Lung (tissue), 12 donors: ENCODE results near the gene CARMIL1. TPM values are rescaled to one million over a fixed set of nuclear protein-coding genes. Genes with fewer than 3 reads are reported as not detected.

ENCODE experiments used
- ATAC-seq: fragments of 200-7000 bp; cut with Tn5 transposase; one replicate; pipeline ENCODE4 v1.9.1; 2020; ENCODE audit warnings: moderate number of reproducible peaks; ENCODE audit not compliant: insufficient read depth, low FRiP score
- DNase-seq, 3 donors: peaks; one replicate each; pipeline ENCODE4 v3.0.0-alpha.2; 2013 to 2017
- H3K27ac ChIP-seq, 2 donors: one replicate each; pipeline ENCODE4 v1.5.1; 2013; ENCODE audit warnings: mild to moderate bottlenecking in 2 of 2, moderate library complexity in 2 of 2, control low read depth in 1 of 2, inconsistent platforms in 1 of 2, low read depth in 1 of 2, low read length in 1 of 2
- H3K27me3 ChIP-seq, 3 donors: one replicate each; pipeline ENCODE4 v1.5.1; 2013; ENCODE audit warnings: low read length in 2 of 3; ENCODE audit not compliant: control insufficient read depth in 3 of 3, insufficient read depth in 3 of 3
- H3K36me3 ChIP-seq, 4 donors: one replicate each; pipeline ENCODE4 v1.5.1; 2013; ENCODE audit warnings: low read length in 4 of 4, mild to moderate bottlenecking in 1 of 4, moderate library complexity in 1 of 4; ENCODE audit not compliant: control insufficient read depth in 4 of 4, insufficient read depth in 4 of 4
- H3K4me1 ChIP-seq, 5 donors: one replicate each; pipeline ENCODE4 v1.5.1; 2013; ENCODE audit warnings: low read length in 5 of 5, mild to moderate bottlenecking in 2 of 5, moderate library complexity in 1 of 5; ENCODE audit not compliant: control insufficient read depth in 5 of 5, insufficient read depth in 5 of 5
- H3K4me3 ChIP-seq: one replicate; pipeline ENCODE4 v1.5.1; 2013; ENCODE audit warnings: mild to moderate bottlenecking, control low read depth, moderate library complexity
- H3K9ac ChIP-seq, 2 donors: one replicate each; pipeline ENCODE4 v1.5.1; 2013; ENCODE audit warnings: low read length in 2 of 2, control low read depth in 1 of 2; ENCODE audit not compliant: insufficient read depth in 1 of 2
- H3K9me3 ChIP-seq, 4 donors: one replicate each; pipeline ENCODE4 v1.5.1; 2013; ENCODE audit warnings: low read length in 3 of 4, mild to moderate bottlenecking in 1 of 4, moderate library complexity in 1 of 4; ENCODE audit not compliant: control insufficient read depth in 4 of 4, insufficient read depth in 3 of 4
- WGBS, 2 donors: extraction: QIAGEN DNeasy Blood & Tissue Kit; methylation state at CpG; one replicate each; pipeline ENCODE4 v1.1.7; 2013; 5-methylcytosine and 5-hydroxymethylcytosine counted together
- polyA plus RNA-seq, 2 donors: library from polyadenylated mRNA; stranded (reverse); fragments of 200-250 nt; gene quantifications; one replicate each; pipeline ENCODE4 v1.2.1, GENCODE V29; 2013
- total RNA-seq, 2 donors: library from RNA; depleted of rRNA in 1 of 2; stranded (reverse); fragments of >200 nt in 1 of 2; gene quantifications; one replicate each; pipeline ENCODE4 v1.2.1, GENCODE V29; 2014 to 2021
- TF ChIP-seq, protein P1 (sequence below): IDR thresholded peaks from 2 replicates; pipeline ENCODE4 v1.5.1; 2012; ENCODE audit warnings: mild to moderate bottlenecking; ENCODE audit errors: control extremely low read depth, extremely low read depth
- donor health status: control.
- donor health status: control.
- donor health status: Bipolar disorder and iron deficiency.
- donor health status: healthy.
- donor health status: DM: yes; HTN: yes; CAD: no.

CARMIL1 gene
- total and polyA plus RNA-seq, 4 donors, result 8.0 to 38.3 (median 34.9) TPM

DNA sequence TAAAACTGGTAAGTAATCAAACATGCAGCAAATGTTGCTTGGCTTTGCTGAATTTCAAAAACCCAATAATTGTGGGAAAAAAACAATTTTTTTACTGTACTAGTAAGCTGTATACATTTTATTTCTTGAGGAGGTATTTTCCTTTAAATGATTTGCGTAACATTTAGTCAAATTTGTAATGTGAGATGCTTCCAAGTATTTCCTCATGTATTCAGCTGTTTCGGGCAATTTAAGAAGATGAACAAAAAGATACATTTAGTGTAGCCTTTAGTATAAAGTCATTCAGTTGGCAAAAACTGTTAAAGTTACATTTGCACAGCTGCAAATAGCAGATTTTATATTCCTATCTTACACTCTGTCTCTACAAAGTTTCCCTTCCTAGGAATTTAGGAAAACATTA is 186.8 kb downstream of the CARMIL1 start:
- Histone ChIP-seq H3K27me3 (no peaks in the 10 kb centered on the region), H3K4me1 (peaks cover 0 to 35% (median 0%) of the 10 kb centered on the region in 5 donors), H3K9ac (peak overlapping the region in 1 of 2 donors; percentile 54), H3K36me3 (no peaks in the 10 kb centered on the region), H3K4me3 (no peak overlapping the region), H3K9me3 (no peaks in the 10 kb centered on the region), H3K27ac (no peak overlapping the region)
- peak in 2 of 3 donors; percentile 78 to 87 for DNase-seq
- ATAC-seq, result no peak
- TF ChIP-seq, protein P1, sequence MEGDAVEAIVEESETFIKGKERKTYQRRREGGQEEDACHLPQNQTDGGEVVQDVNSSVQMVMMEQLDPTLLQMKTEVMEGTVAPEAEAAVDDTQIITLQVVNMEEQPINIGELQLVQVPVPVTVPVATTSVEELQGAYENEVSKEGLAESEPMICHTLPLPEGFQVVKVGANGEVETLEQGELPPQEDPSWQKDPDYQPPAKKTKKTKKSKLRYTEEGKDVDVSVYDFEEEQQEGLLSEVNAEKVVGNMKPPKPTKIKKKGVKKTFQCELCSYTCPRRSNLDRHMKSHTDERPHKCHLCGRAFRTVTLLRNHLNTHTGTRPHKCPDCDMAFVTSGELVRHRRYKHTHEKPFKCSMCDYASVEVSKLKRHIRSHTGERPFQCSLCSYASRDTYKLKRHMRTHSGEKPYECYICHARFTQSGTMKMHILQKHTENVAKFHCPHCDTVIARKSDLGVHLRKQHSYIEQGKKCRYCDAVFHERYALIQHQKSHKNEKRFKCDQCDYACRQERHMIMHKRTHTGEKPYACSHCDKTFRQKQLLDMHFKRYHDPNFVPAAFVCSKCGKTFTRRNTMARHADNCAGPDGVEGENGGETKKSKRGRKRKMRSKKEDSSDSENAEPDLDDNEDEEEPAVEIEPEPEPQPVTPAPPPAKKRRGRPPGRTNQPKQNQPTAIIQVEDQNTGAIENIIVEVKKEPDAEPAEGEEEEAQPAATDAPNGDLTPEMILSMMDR, result no peak
- WGBS, 2 donors, result 70 to 89% methylated on average over 2 of the region's 2 CpGs

GRCh38 chr6:25468881-25469280 is 189.7 kb downstream of the CARMIL1 start:
- Histone ChIP-seq H3K9me3 (no peaks in the 10 kb centered on the region), H3K36me3 (peaks cover 0 to 3% (median under 1%) of the 10 kb centered on the region in 4 donors), H3K27me3 (no peaks in the 10 kb centered on the region), H3K27ac (no peak overlapping the region), H3K4me3 (no peak overlapping the region), H3K9ac (no peak overlapping the region), H3K4me1 (peaks cover 0 to 51% (median 0%) of the 10 kb centered on the region in 5 donors)
- TF ChIP-seq, protein P1, result no peak
- 87 to 91% methylated on average over 2 of the region's 2 CpGs for whole genome bisulfite sequencing, 2 donors
- no peak for DNase-seq
- no peak for ATAC-seq

GRCh38 chr6:25469797-25470388 is 190.7 kb downstream of the CARMIL1 start:
- peaks cover 0 to 3% (median under 1%) of the 10 kb centered on the region in 4 donors for H3K36me3 ChIP-seq
- H3K4me1 ChIP-seq, result peaks cover 0 to 42% (median 0%) of the 10 kb centered on the region in 5 donors
- no peak overlapping the region for H3K27ac ChIP-seq
- ATAC-seq, result no peak
- H3K4me3 ChIP-seq, result no peak overlapping the region
- no peaks in the 10 kb centered on the region for H3K27me3 ChIP-seq
- no peak overlapping the region for H3K9ac ChIP-seq
- no peak for DNase-seq
- TF ChIP-seq, protein P1, result no peak
- no peaks in the 10 kb centered on the region for H3K9me3 ChIP-seq

DNA sequence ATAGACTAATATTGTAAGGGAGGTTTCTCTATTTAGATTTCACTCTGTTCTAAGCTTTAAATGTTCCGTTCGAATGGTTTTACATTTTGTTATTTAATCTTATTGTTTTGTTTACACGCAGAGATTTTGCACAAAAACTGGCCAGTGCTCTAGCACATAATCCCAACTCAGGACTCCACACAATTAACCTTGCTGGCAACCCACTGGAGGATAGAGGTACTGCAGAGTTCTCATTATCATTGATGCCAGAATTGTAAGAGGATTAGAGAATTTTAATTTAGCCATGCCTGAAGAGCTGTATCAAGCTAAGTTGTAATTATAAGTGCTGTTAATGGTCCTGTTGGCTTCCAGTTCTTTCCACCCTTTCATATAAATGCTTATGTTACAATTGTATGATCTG is 193.1 kb downstream of the CARMIL1 start:
- no peak overlapping the region for H3K27ac ChIP-seq
- DNase-seq (peak in 2 of 3 donors; percentile 53 to 71), ATAC-seq (no peak)
- 90 to 98% methylated on average over 3 of the region's 3 CpGs for WGBS, 2 donors
- TF ChIP-seq, protein P1, result no peak
- no peaks in the 10 kb centered on the region for H3K27me3 ChIP-seq
- no peaks in the 10 kb centered on the region for H3K9me3 ChIP-seq
- H3K36me3 ChIP-seq, result peaks cover 0 to 9% (median 2%) of the 10 kb centered on the region in 4 donors
- H3K4me1 ChIP-seq, result peaks cover 0 to 23% (median 0%) of the 10 kb centered on the region in 5 donors
- no peak overlapping the region for H3K4me3 ChIP-seq
- no peak overlapping the region for H3K9ac ChIP-seq
